Breast epithelium (tissue), 4 donors: Measurements from ENCODE around the gene TAPBPL. TPM values are rescaled to one million over a fixed set of nuclear protein-coding genes. Genes with fewer than 3 reads are reported as not detected.

ENCODE experiments used
- DNase-seq, 2 donors: peaks; one replicate each; pipeline ENCODE4 v3.0.0-alpha.2; 2019; ENCODE audit warnings: low spot score in 2 of 2
- H3K27ac ChIP-seq, 2 donors: fragments of 200-600 bp; sonication (generic) in 1 of 2; one replicate each; pipeline ENCODE4 v1.5.1; 2016 to 2019; ENCODE audit warnings: mild to moderate bottlenecking in 1 of 2
- H3K27me3 ChIP-seq, 2 donors: fragments of 200-600 bp; sonication (generic) in 1 of 2; one replicate each; pipeline versions ENCODE4 v1.5.1 to v1.6.0; 2017 to 2019; ENCODE audit warnings: control low read depth in 1 of 2, mild to moderate bottlenecking in 1 of 2
- H3K36me3 ChIP-seq: fragments of 200-600 bp; one replicate; pipeline ENCODE4 v1.5.1; 2019
- H3K4me1 ChIP-seq, 2 donors: fragments of 200-600 bp; sonication (generic); one replicate each; pipeline ENCODE4 v1.5.1; 2016 to 2019; ENCODE audit warnings: control low read depth in 1 of 2
- H3K4me3 ChIP-seq, 3 donors: fragments of 200-600 bp; sonication (generic); 1 replicate in 2 of 3; 2 replicates in 1 of 3; pipeline ENCODE4 v1.5.1; 2016 to 2019; ENCODE audit warnings: mild to moderate bottlenecking in 3 of 3, moderate library complexity in 2 of 3
- H3K9me3 ChIP-seq, 2 donors: fragments of 200-600 bp; sonication (generic) in 1 of 2; one replicate each; pipeline ENCODE4 v1.5.1; 2016 to 2019; ENCODE audit warnings: control low read depth in 1 of 2
- CTCF ChIP-seq, 3 donors: fragments of 450-650 bp; IDR thresholded peaks; one replicate each; pipeline ENCODE4 v1.5.1; 2016 to 2017; ENCODE audit warnings: antibody characterized with exemption in 3 of 3, mild to moderate bottlenecking in 3 of 3, moderate library complexity in 3 of 3
- POLR2A ChIP-seq: fragments of 450-650 bp; IDR thresholded peaks from one replicate; pipeline ENCODE4 v1.6.1; 2016; ENCODE audit warnings: antibody characterized with exemption, mild to moderate bottlenecking, moderate library complexity
- POLR2AphosphoS5 ChIP-seq, 3 donors: sonication (generic); formaldehyde crosslinking; IDR thresholded peaks; one replicate each; pipeline ENCODE4 v1.6.1; 2017; ENCODE audit warnings: antibody characterized with exemption in 3 of 3
- intact Hi-C: fragments of 100-400 bp; cut with DNase I; formaldehyde crosslinking; loops from one replicate; pipeline ENCODE4 v1.15.1; 2023; ENCODE audit warnings: low total_unique reads
- total RNA-seq, 3 donors: library from RNA; depleted of rRNA; stranded (reverse); fragments of >200 nt; gene quantifications; one replicate each; pipeline ENCODE4 v1.1.0, GENCODE V29; 2016

Gene TAPBPL
- total RNA-seq, 3 donors from 2014 or later = 16.5 to 24.6 (median 22.9) TPM

GRCh38 chr12:6450091-6450868 is 1.6 kb upstream of the TAPBPL start:
- Histone ChIP-seq H3K36me3 (no peaks in the 10 kb centered on the region), H3K27me3 (no peaks in the 10 kb centered on the region), H3K4me3 (peak overlapping the region; percentile 66 to 78 (median 76)), H3K4me1 (peaks cover 7 to 11% of the 10 kb centered on the region in 2 donors), H3K27ac (peak overlapping the region; percentile 95), H3K9me3 (no peaks in the 10 kb centered on the region)
- intact Hi-C loops = no loop called here
- DNase-seq = no peak
- no peak for TF ChIP-seq POLR2AphosphoS5 (IDR thresholded peaks at IDR 0.05)
- TF ChIP-seq POLR2A = no peak

GRCh38 chr12:6450869-6451347 is 934 bp upstream of the TAPBPL start:
- no peaks in the 10 kb centered on the region for H3K27me3 ChIP-seq
- H3K36me3 ChIP-seq = no peaks in the 10 kb centered on the region
- DNase-seq = no peak
- H3K27ac ChIP-seq = peak overlapping the region; percentile 95
- H3K4me1 ChIP-seq = peaks cover 7 to 11% of the 10 kb centered on the region in 2 donors
- TF ChIP-seq POLR2A = no peak
- no peak for TF ChIP-seq CTCF (IDR thresholded peaks at IDR 0.05)
- TF ChIP-seq POLR2AphosphoS5 (IDR thresholded peaks at IDR 0.05) = no peak
- H3K4me3 ChIP-seq = peak overlapping the region; percentile 66 to 78 (median 76)
- no peaks in the 10 kb centered on the region for H3K9me3 ChIP-seq
- intact Hi-C loops = no loop called here

GRCh38 chr12:6452245-6452943 is 552 bp downstream of the TAPBPL start:
- no peak for DNase-seq
- H3K4me1 ChIP-seq = peaks cover 7 to 11% of the 10 kb centered on the region in 2 donors
- peak overlapping the region; percentile 95 for H3K27ac ChIP-seq
- H3K36me3 ChIP-seq = peaks cover 3% of the 10 kb centered on the region
- no peak for TF ChIP-seq CTCF (IDR thresholded peaks at IDR 0.05)
- no peak for TF ChIP-seq POLR2AphosphoS5 (IDR thresholded peaks at IDR 0.05)
- no peak for TF ChIP-seq POLR2A
- intact Hi-C loops = no loop called here
- no peaks in the 10 kb centered on the region for H3K27me3 ChIP-seq
- H3K9me3 ChIP-seq = no peaks in the 10 kb centered on the region
- H3K4me3 ChIP-seq = peak overlapping the region; percentile 66 to 78 (median 76)

GRCh38 chr12:6452944-6453630 is 1.2 kb downstream of the TAPBPL start:
- Histone ChIP-seq H3K4me3 (peak overlapping the region; percentile 66 to 78 (median 76)), H3K27ac (peak overlapping the region; percentile 95), H3K36me3 (peaks cover 8% of the 10 kb centered on the region), H3K9me3 (no peaks in the 10 kb centered on the region), H3K4me1 (peaks cover 7 to 11% of the 10 kb centered on the region in 2 donors), H3K27me3 (no peaks in the 10 kb centered on the region)
- TF ChIP-seq POLR2A = no peak
- no peak for TF ChIP-seq POLR2AphosphoS5 (IDR thresholded peaks at IDR 0.05)
- TF ChIP-seq CTCF (IDR thresholded peaks at IDR 0.05) = no peak
- intact Hi-C loops = no loop called here
- no peak for DNase-seq

- Histone ChIP-seq H3K4me1 (peaks cover 0 to 5% of the 10 kb centered on the region in 2 donors), H3K4me3 (no peak overlapping the region), H3K27me3 (no peaks in the 10 kb centered on the region), H3K9me3 (no peaks in the 10 kb centered on the region), H3K27ac (no peak overlapping the region), H3K36me3 (peaks cover 14% of the 10 kb centered on the region)
- DNase-seq = no peak
- no peak for TF ChIP-seq POLR2AphosphoS5 (IDR thresholded peaks at IDR 0.05)
- no peak for TF ChIP-seq POLR2A
- TF ChIP-seq CTCF (IDR thresholded peaks at IDR 0.05) = no peak
- intact Hi-C loops = no loop called here
Measured at GRCh38 chr12:6457220-6457945, 5.5 kb downstream of the TAPBPL start.
